HCT116 (cell line): ENCODE measurements around the gene ID1. TPM values are rescaled to one million over a fixed set of nuclear protein-coding genes. Genes with fewer than 3 reads are reported as not detected.

ENCODE experiments used
- ATAC-seq: fragments of 200-7000 bp; cut with Tn5 transposase; 2 replicates; pipeline ENCODE4 v1.9.1; 2020; ENCODE audit warnings: mild to moderate bottlenecking, moderate library complexity
- BruUV-seq: library from RNA; stranded (reverse); fragments of 400-500 nt; replicated peaks from 2 replicates; lab custom pipeline; 2021; lab: Mats Ljungman, UMichigan
- CTCF ChIA-PET: fragments of 300-600 bp; sonication (Branson Sonifier 250); formaldehyde crosslinking; loops from one replicate; lab custom pipeline; 2021; ENCODE audit warnings: antibody characterized with exemption; lab: Charles Lee
- POLR2A ChIA-PET: fragments of 300-600, 350-600 bp; sonication (Branson Sonifier 250); formaldehyde crosslinking; loops from one replicate; lab custom pipeline; 2021; ENCODE audit warnings: antibody characterized with exemption; lab: Charles Lee
- RAD21 ChIA-PET, 2 experiments: fragments of 300-600 bp; sonication (Branson Sonifier 250); formaldehyde crosslinking; loops; one replicate each; lab custom pipeline; 2023; ENCODE audit warnings: low total read pairs in 2 of 2; ENCODE audit not compliant: uncharacterized antibody in 2 of 2, unreplicated experiment in 2 of 2, low non-redundant PET in 1 of 2; lab: Charles Lee
- DNase-seq: peaks from one replicate; pipeline ENCODE4 v3.0.0-alpha.2; 2010; ENCODE audit warnings: low read depth, low spot score
- H2AFZ ChIP-seq: fragments of 200-600 bp; shearing (Covaris generic), sonication (generic); 2 replicates; pipeline ENCODE4 v1.6.1; 2017; ENCODE audit warnings: low read depth, mixed run types, mixed read lengths, antibody characterized with exemption, low read length; ENCODE audit not compliant: poor library complexity, severe bottlenecking
- H3K27ac ChIP-seq: 2 replicates; pipeline ENCODE4 v1.5.1; 2012; ENCODE audit warnings: low read depth, low read length
- H3K27me3 ChIP-seq: fragments of 200-600 bp; sonication (generic); 2 replicates; pipeline ENCODE4 v1.6.1; 2016; ENCODE audit warnings: mixed run types, low read length, mixed read lengths; ENCODE audit not compliant: insufficient read depth
- H3K36me3 ChIP-seq, 2 experiments: fragments of 200-500 bp in 1 of 2; fragments of 200-600 bp in 1 of 2; sonication (Bioruptor generic) in 1 of 2; sonication (generic) in 1 of 2; 2 replicates each; pipeline versions ENCODE4 v1.5.1 to v1.6.1; 2014 to 2016; ENCODE audit warnings: low read length in 2 of 2, inconsistent platforms in 1 of 2, mixed read lengths in 1 of 2, mixed run types in 1 of 2; ENCODE audit not compliant: insufficient read depth in 2 of 2, control insufficient read depth in 1 of 2
- H3K4me1 ChIP-seq, 2 experiments: fragments of 200-600 bp in 1 of 2; sonication (generic) in 1 of 2; 2 replicates each; pipeline versions ENCODE4 v1.5.1 to v1.6.1; 2012 to 2017; ENCODE audit warnings: low read length in 2 of 2, inconsistent platforms in 1 of 2, mild to moderate bottlenecking in 1 of 2, mixed read lengths in 1 of 2, mixed run types in 1 of 2, moderate library complexity in 1 of 2; ENCODE audit not compliant: insufficient read depth in 2 of 2, control insufficient read depth in 1 of 2
- H3K4me2 ChIP-seq: fragments of 200-600 bp; sonication (generic); 2 replicates; pipeline ENCODE4 v1.6.1; 2017; ENCODE audit warnings: mixed run types, low read length, mixed read lengths
- H3K4me3 ChIP-seq, 2 experiments: fragments of 200-600 bp in 1 of 2; sonication (generic) in 1 of 2; replicated peaks in 1 of 2; 2 replicates each; pipeline ENCODE4 v1.5.1; 2011 to 2016; ENCODE audit warnings: low read length in 2 of 2, control low read depth in 1 of 2, low read depth in 1 of 2, mild to moderate bottlenecking in 1 of 2, mixed read lengths in 1 of 2, mixed run types in 1 of 2
- H3K79me2 ChIP-seq: fragments of 200-600 bp; sonication (generic); 2 replicates; pipeline ENCODE4 v1.6.1; 2017; ENCODE audit warnings: mild to moderate bottlenecking, mixed run types, low read length, moderate library complexity, mixed read lengths; ENCODE audit not compliant: insufficient read depth
- H3K9ac ChIP-seq: fragments of 200-600 bp; sonication (generic); 2 replicates; pipeline ENCODE4 v1.6.1; 2016; ENCODE audit warnings: low read length, mixed read lengths
- H3K9me2 ChIP-seq: fragments of 200-600 bp; sonication (generic), shearing (Covaris generic); 2 replicates; pipeline ENCODE4 v1.6.1; 2017; ENCODE audit warnings: mixed run types, mild to moderate bottlenecking, moderate library complexity; ENCODE audit not compliant: insufficient read depth
- H3K9me3 ChIP-seq, 2 experiments: fragments of 200-500 bp in 1 of 2; fragments of 200-600 bp in 1 of 2; sonication (Bioruptor generic) in 1 of 2; sonication (generic) in 1 of 2; 2 replicates each; pipeline ENCODE4 v1.6.1; 2014 to 2017; ENCODE audit warnings: low read length in 2 of 2, mixed read lengths in 2 of 2, inconsistent platforms in 1 of 2, low read depth in 1 of 2, mild to moderate bottlenecking in 1 of 2, mixed run types in 1 of 2, moderate library complexity in 1 of 2; ENCODE audit not compliant: control insufficient read depth in 1 of 2, insufficient read depth in 1 of 2
- H4K20me1 ChIP-seq: fragments of 200-600 bp; sonication (generic), shearing (Covaris generic); 2 replicates; pipeline ENCODE4 v1.6.1; 2017; ENCODE audit warnings: mixed run types, mild to moderate bottlenecking, moderate library complexity; ENCODE audit not compliant: insufficient read depth
- ATF3 ChIP-seq: IDR thresholded peaks from 2 replicates; pipeline ENCODE4 v1.6.1; 2012
- CEBPB ChIP-seq: IDR thresholded peaks from 2 replicates; pipeline ENCODE4 v1.6.1; 2012; ENCODE audit warnings: low read depth
- EZH2 ChIP-seq: fragments of 200-600 bp; sonication (generic); IDR thresholded peaks from 2 replicates; pipeline ENCODE4 v1.6.1; 2017; ENCODE audit warnings: antibody characterized with exemption, mixed run types
- POLR2A ChIP-seq: IDR thresholded peaks from 2 replicates; pipeline ENCODE4 v1.7.0; 2011; ENCODE audit warnings: borderline replicate concordance; ENCODE audit not compliant: insufficient read depth, insufficient read length; ENCODE audit errors: extremely low read depth
- POLR2AphosphoS5 ChIP-seq: IDR thresholded peaks from 2 replicates; pipeline ENCODE4 v1.6.1; 2011; ENCODE audit warnings: mild to moderate bottlenecking, low read depth, low read length, moderate library complexity
- RAD21 ChIP-seq: IDR thresholded peaks from 2 replicates; pipeline ENCODE4 v1.6.1; 2012; ENCODE audit warnings: low read depth, mild to moderate bottlenecking
- TCF7L2 ChIP-seq: IDR thresholded peaks from 2 replicates; pipeline ENCODE4 v1.7.0; 2011; ENCODE audit warnings: borderline replicate concordance, inconsistent platforms; ENCODE audit not compliant: insufficient read depth, insufficient read length; ENCODE audit errors: extremely low read depth
- YY1 ChIP-seq: IDR thresholded peaks from 2 replicates; pipeline ENCODE4 v1.6.1; 2011; ENCODE audit warnings: low read length, low read depth, moderate library complexity, mild to moderate bottlenecking; ENCODE audit not compliant: insufficient replicate concordance; ENCODE audit errors: extremely low read depth
- ZBTB33 ChIP-seq: IDR thresholded peaks from 2 replicates; pipeline ENCODE4 v1.6.1; 2011; ENCODE audit warnings: mild to moderate bottlenecking, low read length, moderate library complexity; ENCODE audit not compliant: insufficient replicate concordance; ENCODE audit errors: extremely low read depth
- intact Hi-C: fragments of 100-400 bp; cut with micrococcal nuclease; formaldehyde crosslinking; loops from 2 replicates; pipeline ENCODE4 v1.10.0; 2022
- total RNA-seq: library from RNA; stranded (reverse); gene quantifications from one replicate; pipeline ENCODE4 v1.2.1, GENCODE V29; 2021; ENCODE audit not compliant: unreplicated experiment
- TF ChIP-seq, protein P1 (sequence below): IDR thresholded peaks from 2 replicates; pipeline ENCODE4 v1.6.1; 2012; ENCODE audit warnings: low read depth

Gene ID1
- total RNA-seq, 1 experiment from 2014 or later: 811 TPM

- ChIA-PET CTCF (interaction anchor here (0.6 to 14.5 kb wide), 17 partner anchors 9 to 163 kb away, joined by 3 to 589 read pairs (median 7); partner anchors contain the start of gene ID1), POLR2A (interaction anchor here (1.2 to 28.6 kb wide), 9 partner anchors 9 to 163 kb away, joined by 3 to 1106 read pairs (median 9); partner anchors contain the start of gene ID1), RAD21 (interaction anchor here (0.9 to 5.4 kb wide), 8 partner anchors 8 to 51 kb away, joined by 3 to 102 read pairs (median 4); no protein-coding TSS in a partner anchor)
- H2AFZ ChIP-seq: no peak overlapping the region
- peak overlapping the region in 1 of 2 experiments; percentile 22; a peak in 2 of 4 replicates for H3K4me3 ChIP-seq
- H3K4me1 ChIP-seq: peaks cover 81 to 90% of the 10 kb centered on the region in 2 experiments
- no peaks in the 10 kb centered on the region for H3K27me3 ChIP-seq
- intact Hi-C loops: loop anchor here (1.0 to 5.0 kb wide), 2 partner anchors 52 to 161 kb away; partner anchors contain the start of gene BCL2L1
- peak overlapping the region; percentile 69 for H3K4me2 ChIP-seq
- H3K27ac ChIP-seq: peak overlapping the region; percentile 93
- peak; percentile 91 for DNase-seq
- H3K79me2 ChIP-seq: peaks cover 5% of the 10 kb centered on the region; the same call in 1 of the 2 replicates
- H3K36me3 ChIP-seq: peaks cover 0 to 39% of the 10 kb centered on the region in 2 experiments; a peak in 2 of 4 replicates
- H3K9me3 ChIP-seq: no peaks in the 10 kb centered on the region
- no peaks in the 10 kb centered on the region for H3K9me2 ChIP-seq
- no peaks in the 10 kb centered on the region for H4K20me1 ChIP-seq
- BruUV-seq: no TSS peak
- ATAC-seq: peak; percentile 76
- peak; percentile 69; the same call in 1 of the 2 replicates for TF ChIP-seq POLR2AphosphoS5
- TF ChIP-seq RAD21: no peak
- no peak for TF ChIP-seq TCF7L2
- no peak for TF ChIP-seq EZH2
- no peak for TF ChIP-seq POLR2A
- TF ChIP-seq, protein P1, sequence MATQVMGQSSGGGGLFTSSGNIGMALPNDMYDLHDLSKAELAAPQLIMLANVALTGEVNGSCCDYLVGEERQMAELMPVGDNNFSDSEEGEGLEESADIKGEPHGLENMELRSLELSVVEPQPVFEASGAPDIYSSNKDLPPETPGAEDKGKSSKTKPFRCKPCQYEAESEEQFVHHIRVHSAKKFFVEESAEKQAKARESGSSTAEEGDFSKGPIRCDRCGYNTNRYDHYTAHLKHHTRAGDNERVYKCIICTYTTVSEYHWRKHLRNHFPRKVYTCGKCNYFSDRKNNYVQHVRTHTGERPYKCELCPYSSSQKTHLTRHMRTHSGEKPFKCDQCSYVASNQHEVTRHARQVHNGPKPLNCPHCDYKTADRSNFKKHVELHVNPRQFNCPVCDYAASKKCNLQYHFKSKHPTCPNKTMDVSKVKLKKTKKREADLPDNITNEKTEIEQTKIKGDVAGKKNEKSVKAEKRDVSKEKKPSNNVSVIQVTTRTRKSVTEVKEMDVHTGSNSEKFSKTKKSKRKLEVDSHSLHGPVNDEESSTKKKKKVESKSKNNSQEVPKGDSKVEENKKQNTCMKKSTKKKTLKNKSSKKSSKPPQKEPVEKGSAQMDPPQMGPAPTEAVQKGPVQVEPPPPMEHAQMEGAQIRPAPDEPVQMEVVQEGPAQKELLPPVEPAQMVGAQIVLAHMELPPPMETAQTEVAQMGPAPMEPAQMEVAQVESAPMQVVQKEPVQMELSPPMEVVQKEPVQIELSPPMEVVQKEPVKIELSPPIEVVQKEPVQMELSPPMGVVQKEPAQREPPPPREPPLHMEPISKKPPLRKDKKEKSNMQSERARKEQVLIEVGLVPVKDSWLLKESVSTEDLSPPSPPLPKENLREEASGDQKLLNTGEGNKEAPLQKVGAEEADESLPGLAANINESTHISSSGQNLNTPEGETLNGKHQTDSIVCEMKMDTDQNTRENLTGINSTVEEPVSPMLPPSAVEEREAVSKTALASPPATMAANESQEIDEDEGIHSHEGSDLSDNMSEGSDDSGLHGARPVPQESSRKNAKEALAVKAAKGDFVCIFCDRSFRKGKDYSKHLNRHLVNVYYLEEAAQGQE: no peak
- TF ChIP-seq ATF3: no peak
- no peak for TF ChIP-seq ZBTB33
- TF ChIP-seq CEBPB: no peak
- peak; percentile 32 for TF ChIP-seq YY1
- peak overlapping the region; percentile 65 for H3K9ac ChIP-seq
Observed at GRCh38 chr20:31560746-31561598, 44.1 kb upstream of the ID1 start.
